M059J (cell line): ENCODE measurements around the gene CXCL12. TPM values are rescaled to one million over a fixed set of nuclear protein-coding genes. Genes with fewer than 3 reads are reported as not detected.

Experiments
- DNase-seq: peaks from one replicate; pipeline ENCODE4 v3.0.0-alpha.2; 2012; ENCODE audit warnings: low read depth
- total RNA-seq: library from RNA; depleted of rRNA; stranded (reverse); fragments of >200 nt; shearing (Covaris generic); gene quantifications from 2 replicates; pipeline ENCODE4 v1.2.3, GENCODE V29; 2014; rRNA removed

CXCL12 gene
- 0.81 and 0.96 TPM in 2 replicates for total RNA-seq

- no peak for DNase-seq
These were observed at the start of gene CXCL12 for GRCh38 chr10:44385026-44385695. CXCL12 (minus strand) TSS chr10:44385097; CDS start chr10:44385005, 92 bp downstream.

GRCh38 chr10:44427479-44427878, 42.6 kb upstream of the CXCL12 start:
- DNase-seq, result no peak

GRCh38 chr10:44427037-44427436, 42.1 kb upstream of the CXCL12 start:
- no peak for DNase-seq

GRCh38 chr10:44426247-44427034, 41.5 kb upstream of the CXCL12 start:
- DNase-seq, result no peak

GRCh38 chr10:44425466-44425865, 40.6 kb upstream of the CXCL12 start:
- DNase-seq, result no peak

GRCh38 chr10:44424957-44425356, 40.1 kb upstream of the CXCL12 start:
- no peak for DNase-seq

- DNase-seq, result no peak
These were observed 39.4 kb upstream of the CXCL12 start for GRCh38 chr10:44424298-44424697.

- DNase-seq, result no peak
These were observed 37.7 kb upstream of the CXCL12 start for GRCh38 chr10:44422570-44423101.

GRCh38 chr10:44422153-44422552, 37.3 kb upstream of the CXCL12 start:
- DNase-seq, result no peak

GRCh38 chr10:44419790-44420549, 35.1 kb upstream of the CXCL12 start:
- DNase-seq, result no peak

- no peak for DNase-seq
These were observed 33.7 kb upstream of the CXCL12 start for GRCh38 chr10:44418637-44419036.

- DNase-seq, result no peak
These were observed 32.9 kb upstream of the CXCL12 start for GRCh38 chr10:44417761-44418160.

GRCh38 chr10:44416936-44417335, 32.0 kb upstream of the CXCL12 start:
- DNase-seq, result no peak

GRCh38 chr10:44416021-44416771, 31.3 kb upstream of the CXCL12 start:
- DNase-seq, result no peak

- DNase-seq, result peak; percentile 79
These were observed 30.2 kb upstream of the CXCL12 start for GRCh38 chr10:44415121-44415520.

- DNase-seq, result peak; percentile 88
These were observed 28.5 kb upstream of the CXCL12 start for GRCh38 chr10:44413416-44413815.

GRCh38 chr10:44411251-44411650, 26.4 kb upstream of the CXCL12 start:
- no peak for DNase-seq

GRCh38 chr10:44404741-44405437, 20.0 kb upstream of the CXCL12 start:
- DNase-seq, result no peak

GRCh38 chr10:44402465-44403195, 17.7 kb upstream of the CXCL12 start:
- DNase-seq, result no peak

GRCh38 chr10:44400541-44400940, 15.6 kb upstream of the CXCL12 start:
- no peak for DNase-seq
